CD1c-positive myeloid dendritic cell (primary cell): ENCODE measurements around the gene LPIN2.
"Not testable (repeated sequence)": the region's sequence is repeated elsewhere in the genome, so short reads cannot be mapped to it uniquely, and the experiment has no call there.

Experiments
- DNase-seq: peaks from one replicate; pipeline ENCODE4 v3.0.0-alpha.2; 2016; ENCODE audit errors: extremely low spot score

The LPIN2 gene

DNA sequence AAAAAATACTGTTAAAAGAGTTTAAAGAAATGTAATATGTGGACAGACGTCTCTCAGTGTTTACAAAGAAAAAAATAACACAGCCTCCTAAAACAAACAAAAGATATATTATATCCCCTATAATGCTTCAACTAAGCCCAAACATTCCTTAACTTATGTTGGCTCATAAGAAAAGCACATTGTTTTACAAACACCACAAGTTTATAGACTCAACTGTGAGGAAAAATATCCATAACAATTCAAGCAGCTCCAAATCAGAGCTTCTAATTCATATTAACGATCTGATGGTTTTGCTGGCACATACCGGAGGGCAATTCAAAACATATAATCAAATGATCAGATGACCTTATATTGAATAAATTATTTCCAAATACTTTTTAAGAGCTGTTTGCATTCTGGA lies 5.5 kb downstream of the LPIN2 start:
- DNase-seq = no peak

DNA sequence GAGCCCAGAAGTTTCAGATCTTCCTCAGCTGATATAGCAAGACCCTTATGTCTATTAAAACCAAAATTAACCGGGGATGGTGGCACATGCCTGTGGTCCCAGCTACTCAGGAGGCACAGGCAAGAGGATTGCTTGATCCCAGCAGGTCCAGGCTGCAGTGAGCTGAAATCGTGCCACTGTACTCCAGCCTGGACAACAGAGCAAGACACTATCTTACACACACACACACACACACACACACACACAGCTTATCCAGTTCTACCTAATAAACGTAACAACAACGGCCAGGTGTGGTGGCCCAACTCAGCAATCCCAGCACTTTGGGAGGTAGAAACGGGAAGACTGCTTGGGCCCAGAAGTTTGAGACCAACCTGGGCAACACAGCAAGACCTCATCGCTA lies 7.5 kb downstream of the LPIN2 start:
- DNase-seq = no peak

DNA sequence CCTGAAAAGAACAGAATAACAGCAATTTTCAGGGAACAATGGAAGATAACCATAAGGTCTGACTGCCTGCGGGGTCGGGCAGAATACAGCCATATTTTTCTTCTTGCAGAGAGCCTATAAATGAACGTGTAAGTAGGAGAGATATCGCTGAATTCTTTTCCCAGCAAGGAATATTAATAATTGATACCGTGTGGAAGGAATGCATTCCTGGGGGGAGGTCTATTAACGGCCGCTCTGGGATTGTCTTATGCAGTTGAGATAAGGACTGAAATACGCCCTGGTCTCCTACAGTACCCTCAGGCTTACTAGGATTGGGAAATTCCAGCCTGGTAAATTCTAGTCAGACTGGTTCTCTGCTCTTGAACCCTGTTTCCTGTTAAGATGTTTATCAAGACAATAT lies 9.2 kb downstream of the LPIN2 start:
- DNase-seq = not testable (repeated sequence)

DNA sequence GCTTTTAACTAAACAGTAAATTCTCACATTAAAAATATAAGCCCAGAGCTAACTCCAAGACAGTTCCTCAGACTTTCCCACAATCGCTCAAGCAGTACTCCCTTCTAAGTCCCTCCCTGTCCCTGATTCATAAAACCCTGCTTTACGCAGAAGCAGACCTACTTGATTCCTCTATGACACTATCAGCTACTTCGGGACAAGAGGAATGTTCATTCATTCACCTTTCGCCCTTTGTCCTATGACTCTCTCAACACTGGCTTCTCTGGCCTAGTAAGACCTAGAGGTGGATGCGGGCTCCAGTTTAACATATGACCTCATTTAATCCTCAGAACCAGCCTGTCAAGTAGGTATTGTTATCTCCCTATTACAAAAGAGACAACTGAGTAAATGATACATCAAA lies 10.2 kb downstream of the LPIN2 start:
- no peak for DNase-seq

DNA sequence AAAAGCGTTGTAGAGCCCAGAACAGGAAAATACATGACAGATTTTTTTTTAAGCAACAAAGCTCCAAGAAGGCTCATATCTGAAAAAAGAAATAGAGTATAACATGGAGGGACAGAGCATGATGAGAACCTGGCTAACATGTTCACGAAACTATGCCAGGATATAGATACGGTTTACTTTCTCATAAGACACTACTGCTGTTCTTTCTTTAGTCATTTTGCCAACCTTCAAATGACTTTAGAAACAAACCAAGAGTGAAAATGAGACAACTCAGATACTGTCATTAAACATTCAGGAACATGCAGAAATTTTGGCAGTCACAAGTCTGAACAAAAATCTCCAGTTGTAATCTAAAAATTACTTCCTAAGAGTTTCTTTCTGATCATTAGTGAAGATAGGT lies 14.3 kb downstream of the LPIN2 start:
- no peak for DNase-seq

DNA sequence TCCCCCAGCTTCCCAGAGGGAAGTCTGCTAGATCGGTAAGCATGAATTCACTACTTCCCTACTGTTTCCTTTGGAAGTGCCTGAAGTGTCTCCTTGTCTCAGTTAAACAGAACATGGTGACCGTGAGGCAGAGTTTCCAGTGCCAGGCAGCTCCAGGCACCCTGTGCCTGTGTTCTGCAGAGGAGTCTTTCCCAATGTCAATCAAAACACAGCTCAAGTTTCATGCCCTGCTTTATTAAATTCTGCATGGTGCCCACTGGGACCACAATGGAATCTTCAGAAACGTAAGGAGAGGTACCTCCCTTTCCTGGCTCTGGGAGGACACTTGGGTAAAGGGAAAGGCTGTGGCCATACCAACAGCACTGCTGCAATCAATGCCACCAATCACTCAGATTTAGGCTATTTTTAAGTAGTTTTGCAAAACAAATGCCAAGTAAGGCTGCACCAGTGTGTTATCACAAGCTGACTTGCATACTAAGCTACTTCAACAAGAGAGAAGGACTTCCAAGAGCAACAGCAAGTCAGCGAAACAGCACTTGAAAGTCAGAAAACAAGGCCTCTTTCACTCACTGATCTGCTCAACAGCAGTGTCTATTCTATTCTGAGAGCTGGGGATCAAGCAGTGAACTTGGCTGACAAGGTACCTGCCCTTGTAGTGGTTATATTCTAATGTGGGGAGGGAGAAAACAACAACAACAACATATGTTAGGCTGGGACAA lies 14.9 kb downstream of the LPIN2 start:
- no peak for DNase-seq

DNA sequence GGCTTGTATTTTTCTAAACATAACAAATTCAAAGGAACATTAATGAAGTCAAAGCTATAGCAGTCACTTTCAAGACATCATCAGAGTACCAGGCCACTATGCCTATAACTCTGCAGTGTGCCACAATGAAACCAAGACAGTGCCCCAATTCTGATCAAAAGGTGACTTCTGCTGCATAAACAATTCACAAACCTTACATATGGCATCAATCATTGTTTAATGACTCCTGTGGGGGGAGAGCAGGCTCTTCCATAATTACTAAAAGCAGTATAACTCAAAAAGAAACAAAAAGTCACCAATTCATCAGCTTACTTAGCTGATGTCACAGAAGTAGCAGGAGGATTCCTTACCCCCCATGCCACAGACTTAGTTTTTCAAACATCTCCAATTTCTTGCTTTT lies 15.5 kb downstream of the LPIN2 start:
- DNase-seq = no peak

DNA sequence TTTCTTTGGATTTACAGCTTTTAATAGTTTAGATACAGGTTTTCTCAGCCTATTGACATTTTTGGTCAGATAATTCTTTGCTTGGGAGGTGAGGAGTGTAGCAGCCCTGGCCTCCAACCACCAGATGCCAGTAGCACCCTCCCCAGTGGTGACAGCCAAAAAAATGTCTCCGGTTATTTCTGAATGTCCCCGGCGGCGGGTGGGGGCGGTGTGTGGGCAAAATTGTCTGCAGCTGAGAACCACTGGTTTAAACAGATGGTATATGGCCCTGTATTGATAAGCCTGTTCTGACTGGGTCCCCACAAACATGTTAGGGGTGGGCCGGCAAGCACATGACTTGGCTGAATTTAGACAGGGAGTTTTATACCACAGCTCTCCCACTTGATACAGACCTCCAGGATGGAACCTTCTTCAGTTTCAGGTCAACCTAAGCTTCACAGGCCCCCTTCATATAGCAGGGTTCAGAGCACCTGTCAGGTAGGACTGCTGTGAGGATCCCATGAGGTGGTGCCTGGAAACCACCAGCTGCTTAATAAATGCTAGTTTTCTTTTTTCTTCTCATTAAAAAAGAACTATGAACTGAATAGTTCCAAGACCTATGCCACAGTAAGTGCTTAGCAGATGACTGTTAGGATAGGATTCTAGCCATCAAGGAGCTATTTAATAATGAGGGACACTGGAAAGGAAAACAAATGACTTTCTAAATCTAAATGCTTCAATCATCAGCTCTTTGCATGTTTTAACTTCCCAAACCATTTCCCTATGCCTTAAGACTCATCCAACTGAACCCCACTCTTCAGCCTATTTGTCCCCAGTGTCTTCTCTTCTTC lies 18.1 kb downstream of the LPIN2 start:
- DNase-seq = peak; percentile 61

DNA sequence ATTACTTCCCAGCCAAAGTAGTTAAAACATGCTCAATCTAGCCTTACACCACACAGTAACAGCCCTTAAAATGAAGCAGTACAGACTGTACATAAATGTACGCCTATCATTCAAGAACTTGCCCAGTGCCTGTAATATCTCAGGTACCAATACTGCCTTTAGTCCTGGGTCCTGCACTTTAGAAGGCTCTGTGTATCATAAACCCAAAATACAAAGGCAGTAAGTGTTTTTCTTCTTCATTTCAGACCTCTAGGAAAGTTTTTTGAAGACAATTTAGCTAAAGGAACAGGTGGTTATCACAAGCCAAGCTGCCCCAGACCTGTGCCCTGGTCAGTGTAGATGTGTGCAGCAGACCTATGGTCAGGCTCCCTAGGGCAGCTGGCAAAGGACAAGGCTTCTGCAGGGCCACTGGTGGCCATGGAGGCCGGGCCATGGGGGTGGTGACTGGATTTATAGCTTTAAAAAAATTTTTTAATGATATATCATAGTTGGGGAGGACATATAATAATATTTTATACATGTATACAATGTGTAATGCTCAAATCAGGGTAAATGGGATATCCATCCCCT lies 18.8 kb downstream of the LPIN2 start:
- DNase-seq = no peak

DNA sequence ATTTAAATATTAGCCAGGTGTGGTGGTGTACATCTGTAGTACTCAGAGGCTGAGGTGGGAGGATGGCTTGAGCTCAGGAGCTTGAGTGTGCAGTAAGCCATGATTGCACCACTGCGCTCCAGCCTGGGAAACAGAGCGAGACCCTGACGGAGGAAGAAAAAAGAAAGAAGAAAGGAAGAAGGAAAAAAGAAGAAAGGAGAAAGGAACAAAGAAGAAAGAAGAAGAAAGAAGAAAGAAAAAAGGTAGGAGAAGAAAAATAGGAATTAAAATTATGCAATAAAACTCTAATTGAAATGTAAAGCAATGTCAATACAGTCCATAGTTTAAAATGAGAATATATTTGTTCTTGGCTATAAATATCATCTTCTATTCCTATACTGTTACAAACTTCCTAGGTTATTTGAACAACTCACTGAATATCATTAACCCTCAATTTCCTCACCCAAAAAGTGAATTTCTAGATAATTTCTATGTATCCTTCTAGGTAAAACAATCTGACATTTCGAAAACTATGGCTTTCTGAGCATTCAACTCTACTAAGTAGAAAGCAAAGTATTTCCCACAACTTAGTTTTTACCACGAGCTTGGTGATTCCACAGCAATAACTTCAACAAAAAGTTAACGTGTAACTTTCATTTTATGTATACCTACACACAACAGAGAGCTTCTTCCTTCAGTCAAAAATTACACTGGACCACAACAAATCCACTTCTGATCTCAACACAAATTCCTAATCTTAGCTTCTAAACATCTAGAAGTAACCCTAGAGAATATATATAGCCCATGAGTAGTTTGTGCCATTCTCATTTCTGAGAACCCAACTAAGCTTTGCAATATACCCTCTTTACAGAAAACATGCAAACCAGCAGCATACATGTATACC lies 19.7 kb downstream of the LPIN2 start:
- DNase-seq = no peak

DNA sequence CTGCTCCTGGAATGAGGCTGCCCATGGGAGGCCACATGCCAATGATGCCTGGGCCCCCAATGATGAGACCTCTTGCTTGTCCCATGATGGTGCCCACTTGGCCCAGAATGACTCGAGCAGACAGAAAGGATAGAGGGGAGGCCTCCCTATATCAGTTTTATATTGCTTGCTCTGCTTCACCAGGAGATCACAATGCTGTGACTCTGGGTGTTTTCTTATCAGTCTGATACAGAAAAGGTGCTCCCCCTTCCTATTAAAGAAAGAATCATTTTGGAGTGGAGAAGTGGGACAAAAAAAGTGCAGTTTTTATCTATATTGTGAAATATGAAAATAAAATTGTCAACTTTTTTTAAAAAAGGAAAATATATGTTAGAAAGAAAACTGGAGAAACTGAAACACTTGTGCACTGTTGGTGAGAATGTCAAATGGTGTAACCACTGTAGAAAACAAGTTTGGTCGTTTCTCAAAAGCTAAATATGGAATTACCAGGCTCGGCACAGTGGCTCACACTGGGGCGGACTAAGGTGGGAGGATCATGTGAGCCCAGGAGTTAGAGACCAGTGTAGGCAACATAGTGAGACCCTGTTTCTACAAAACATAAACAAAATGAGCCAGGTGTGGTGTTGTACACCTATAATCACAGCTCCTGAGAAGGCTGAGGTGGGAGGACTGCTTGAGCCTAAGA lies 21.8 kb downstream of the LPIN2 start:
- no peak for DNase-seq

DNA sequence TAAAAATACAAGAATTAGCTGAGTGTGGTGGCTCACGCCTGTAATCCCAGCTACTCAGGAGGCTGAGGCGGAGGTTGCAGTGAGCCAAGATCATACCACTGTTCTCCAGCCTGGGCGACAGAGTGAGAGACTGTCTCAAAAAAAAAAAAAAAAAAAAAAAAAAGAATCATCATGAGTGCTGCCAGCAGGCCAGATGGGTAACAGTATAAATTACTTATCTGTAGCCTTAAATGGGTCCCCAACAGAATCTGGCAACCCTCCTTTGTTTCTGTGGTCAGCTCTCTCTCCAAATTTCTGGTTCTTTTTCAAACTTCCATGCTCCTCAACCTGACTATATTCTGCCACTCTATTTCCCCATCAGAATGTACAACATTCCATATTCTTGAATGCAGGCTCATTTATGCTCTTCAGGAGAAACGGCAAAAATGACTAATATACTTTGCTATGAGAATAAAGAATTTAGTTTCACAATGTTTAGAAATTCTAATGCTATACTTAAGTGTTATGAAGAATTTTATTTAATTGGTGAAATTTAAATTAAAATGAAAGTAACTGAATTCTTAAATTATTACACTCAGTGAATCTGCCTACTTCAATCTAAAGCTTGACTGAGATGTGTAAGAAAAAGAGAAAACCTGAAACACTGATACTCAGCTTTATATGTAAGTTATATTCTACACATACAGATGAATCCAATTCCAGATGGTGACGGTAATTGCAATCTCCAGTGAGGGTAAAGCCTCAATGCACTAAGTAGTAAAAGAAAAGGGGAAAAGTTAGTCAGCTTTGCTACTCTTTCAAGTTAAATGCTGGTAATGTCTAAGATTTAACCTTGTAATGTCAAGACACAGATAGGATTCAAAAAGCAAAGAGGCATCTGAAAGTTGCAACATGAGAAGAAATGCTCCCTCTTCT lies 24.8 kb downstream of the LPIN2 start:
- DNase-seq = no peak

DNA sequence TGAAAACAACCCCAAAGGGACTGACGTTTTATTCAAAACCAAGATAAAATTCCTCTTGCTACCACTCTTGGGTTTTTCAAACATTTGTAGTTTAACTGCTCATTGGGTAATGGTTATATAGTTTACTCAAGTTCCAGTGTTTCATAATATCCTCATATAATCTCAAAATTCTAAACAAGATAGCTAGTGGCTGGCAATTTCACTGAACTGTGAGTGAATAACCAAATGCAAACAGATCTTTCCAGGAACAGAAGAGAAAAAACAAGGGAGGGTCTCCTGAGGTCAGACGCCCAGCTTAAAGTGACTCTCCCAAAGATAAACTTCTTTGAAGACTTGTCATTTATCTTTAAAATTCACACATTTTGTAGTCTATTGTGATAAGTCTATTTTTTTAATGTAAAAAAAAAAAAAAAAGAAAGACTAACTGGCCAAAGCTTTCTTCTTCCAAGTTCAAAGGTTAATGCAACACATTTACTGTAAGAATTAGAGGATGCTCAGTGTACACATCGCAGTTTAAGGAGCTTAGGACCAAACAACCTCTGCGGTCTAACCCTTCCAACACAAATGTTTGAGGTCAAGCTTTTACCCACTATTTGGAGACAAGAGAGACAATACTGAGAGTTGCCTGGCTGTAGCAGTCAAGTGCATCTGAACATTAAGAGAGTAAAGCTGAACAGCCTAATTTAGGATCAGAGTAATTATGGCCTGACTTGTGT lies 26.6 kb downstream of the LPIN2 start:
- no peak for DNase-seq

DNA sequence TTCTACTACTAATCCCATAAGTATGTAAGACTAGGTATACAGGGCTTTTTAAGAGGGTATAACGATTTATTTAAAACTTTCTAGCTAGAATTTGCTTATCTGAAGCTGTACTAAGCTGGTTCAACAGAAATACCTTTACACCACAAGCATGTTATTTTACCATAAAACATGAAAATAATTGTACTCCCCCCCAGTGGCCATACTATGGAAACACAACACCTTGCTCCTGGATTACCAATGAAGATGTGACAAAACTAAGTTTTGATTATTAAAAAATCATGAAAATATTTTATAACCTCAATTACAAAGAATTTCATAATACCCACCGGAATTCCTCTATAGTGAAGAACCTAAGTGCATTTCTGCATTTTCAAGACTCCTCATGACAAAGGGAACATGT lies 27.3 kb downstream of the LPIN2 start:
- DNase-seq = peak; percentile 67

DNA sequence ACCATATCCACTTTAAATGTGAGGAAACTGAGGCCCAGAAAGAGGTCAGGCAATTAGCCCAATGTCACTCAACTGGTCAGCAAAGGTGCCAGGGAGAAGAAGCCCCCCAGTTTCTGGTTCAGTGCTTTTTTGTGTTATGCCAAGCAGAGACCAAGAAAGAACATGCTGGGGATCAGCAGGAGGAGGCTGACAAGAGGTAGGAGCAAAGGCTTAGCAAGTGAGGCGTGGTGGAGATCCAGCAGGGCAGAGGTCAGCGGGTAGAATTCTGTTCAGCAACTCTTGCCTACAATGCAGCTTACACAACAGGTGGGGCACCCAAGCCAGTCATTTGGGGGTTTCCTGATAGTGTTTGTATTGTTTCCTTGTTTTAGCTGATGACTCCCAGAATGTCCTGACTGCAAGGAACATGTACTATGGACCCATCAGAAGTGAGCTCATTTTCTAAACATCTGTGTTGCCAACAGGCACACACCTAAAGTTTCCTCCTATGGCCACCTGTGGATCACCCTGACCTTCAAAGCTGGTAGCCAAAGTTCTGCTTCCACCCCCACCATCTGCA lies 28.2 kb downstream of the LPIN2 start:
- DNase-seq = no peak

DNA sequence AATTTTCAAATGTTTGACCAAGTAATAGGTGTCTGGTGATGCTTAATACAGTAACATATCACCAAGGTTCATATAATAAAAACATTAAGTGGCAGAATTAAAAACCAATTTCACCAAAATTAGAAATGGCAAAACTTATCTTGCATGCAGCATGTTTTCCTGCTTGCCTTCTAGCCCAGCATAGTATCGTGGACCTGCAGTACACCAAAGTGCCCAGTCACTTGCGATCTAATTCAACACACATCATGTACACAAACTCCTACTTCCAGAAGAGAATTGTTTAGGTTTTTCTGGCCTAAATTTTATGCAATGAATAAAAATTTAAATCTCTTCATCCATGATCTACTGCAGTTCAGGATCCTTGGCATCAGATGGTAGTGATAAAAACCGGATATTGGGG lies 28.9 kb downstream of the LPIN2 start:
- DNase-seq = no peak

DNA sequence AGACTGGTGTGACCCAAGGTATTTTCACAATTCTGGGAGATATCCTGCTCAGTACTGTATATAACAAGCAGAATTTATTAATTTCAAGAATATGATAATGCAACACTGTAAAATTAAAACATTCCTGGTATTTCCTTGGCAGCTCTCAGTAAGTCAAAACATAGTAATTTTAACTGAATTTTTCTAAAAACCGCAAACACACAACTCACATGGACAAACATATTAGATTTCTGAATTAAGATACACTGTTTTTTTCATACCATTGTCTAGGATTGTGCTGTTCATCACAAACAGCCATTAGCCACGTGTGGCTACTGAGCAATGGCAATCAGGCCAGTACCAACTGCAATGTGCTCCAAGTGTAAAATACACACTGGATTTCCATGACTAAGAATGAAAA lies 29.6 kb downstream of the LPIN2 start:
- no peak for DNase-seq

DNA sequence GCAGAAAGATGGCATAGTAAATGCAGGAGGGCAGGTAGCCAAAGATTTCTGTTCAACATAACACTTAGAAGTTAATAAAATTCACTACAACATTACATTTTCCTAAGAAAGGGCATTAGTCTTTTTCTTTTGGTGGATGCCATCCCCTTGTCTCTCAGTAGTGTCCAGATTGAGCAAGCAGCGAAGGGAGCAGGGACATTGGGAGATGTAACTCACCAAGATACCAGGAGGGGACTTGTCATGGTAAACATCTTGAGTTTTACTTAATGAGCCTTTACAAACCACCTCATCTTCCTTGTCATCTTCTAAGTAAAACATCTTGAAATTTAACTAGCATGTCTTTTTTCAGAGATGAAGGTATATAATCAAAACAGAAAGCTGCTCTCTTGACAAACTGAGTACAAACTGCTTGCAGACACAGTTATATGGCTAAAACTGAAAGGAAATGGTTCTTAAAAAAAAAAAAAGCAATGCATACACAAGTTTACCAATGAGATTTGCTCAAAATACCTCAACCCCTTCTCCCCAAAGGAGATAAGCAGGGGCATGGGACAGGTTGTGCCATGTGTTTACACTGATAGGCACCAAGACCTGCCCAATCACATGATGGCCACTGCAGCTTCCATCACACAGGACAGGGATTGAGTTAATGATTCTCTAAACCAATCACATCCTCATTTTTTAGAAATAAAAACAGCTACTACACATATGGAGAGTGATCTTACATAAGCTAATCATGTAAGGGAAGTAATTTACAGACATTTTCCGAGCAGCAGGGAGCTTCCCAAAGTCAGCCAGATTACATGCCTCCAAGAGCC lies 30.3 kb downstream of the LPIN2 start:
- peak; percentile 31 for DNase-seq

DNA sequence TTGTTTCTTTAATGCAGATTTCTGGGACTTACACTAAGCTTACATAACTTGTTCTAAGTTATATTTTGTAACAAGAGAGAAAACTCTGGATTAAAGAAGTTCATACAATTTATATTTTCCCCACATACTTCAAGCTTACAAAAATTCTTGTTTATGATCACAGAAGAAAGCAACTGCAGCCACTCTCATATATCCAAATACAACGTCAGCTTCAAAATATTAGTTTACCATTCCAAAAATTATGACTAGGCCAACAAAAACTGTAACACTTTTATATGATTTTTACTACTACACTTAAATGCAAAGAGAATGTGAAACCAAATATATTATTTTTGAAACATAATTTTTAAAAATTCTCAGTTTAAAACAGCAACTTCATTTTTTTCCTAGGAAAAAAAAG lies 30.9 kb downstream of the LPIN2 start:
- no peak for DNase-seq
